Measurements from ENCODE around the gene RTP3.
"Not testable (repeated sequence)": the region's sequence is repeated elsewhere in the genome, so short reads cannot be mapped to it uniquely, and the experiment has no call there.

Gene RTP3

DNA sequence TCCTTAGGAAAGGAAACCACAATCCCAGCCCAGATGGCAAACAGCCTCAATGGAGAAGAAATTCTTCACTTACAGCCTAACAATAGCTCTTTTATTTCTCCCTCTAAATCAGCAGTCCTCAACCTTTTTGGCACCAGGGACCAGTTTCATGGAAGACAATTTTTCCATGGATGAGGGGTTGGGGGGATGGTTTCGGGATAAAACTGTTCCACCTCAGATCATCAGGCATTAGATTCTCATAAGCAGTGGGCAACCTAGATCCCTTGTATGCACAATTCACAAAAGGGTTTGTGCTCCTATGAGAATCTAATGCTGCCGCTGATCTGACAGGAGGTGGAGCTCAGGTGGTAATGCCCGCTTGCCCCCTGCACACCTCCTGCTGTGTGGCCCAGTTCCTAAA, 50.8 kb downstream of the RTP3 start:
- DNase-seq = not testable (repeated sequence)

DNA sequence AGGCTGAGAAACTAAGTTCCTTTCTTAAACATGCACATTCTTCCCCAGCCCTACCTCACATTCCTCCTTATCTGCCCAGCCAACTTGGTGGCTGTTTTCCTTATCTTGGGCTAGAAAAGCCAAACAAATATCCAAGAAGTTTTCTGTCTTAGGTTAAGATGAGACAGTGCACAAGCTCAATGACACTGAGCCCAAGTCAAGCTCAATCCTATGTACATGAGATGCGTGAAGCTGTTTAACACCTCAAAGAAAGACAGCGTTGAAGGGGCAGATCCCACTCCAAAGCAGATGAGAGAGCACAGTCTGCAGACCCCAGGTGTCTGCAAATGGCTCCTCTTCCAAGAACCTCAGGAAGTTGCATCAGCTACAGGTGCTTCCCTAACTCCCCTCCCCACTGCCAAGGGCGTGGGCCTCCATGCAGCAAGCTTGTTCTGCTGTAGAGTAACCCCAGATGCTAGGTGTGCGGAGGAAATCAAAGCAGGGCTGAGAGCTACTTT, 51.7 kb downstream of the RTP3 start:
- DNase-seq = peak in 1 of 5 donors; percentile 38

DNA sequence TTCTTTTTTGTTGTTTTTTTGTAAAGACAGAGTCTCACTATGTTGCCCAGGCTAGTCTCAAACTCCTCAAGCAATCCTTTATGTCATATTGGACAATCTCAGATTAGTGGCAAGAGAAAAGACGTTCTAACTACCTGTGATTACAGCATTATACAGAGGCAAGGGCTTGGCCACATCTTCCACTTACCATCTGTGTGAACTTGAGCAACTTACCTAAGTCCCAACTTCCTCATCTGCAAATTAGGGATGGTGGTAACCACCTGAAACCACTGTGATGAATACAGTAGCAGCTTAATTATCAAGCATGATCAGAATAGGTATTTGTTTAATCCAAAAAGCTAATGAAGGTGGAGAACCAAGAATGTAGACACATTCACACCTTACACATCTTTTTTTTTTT, 52.2 kb downstream of the RTP3 start:
- DNase-seq = no peak
